IPS-NIHi11 (cell line): ENCODE data around the gene IL13.
"Not testable (repeated sequence)": the region's sequence is repeated elsewhere in the genome, so short reads cannot be mapped to it uniquely, and the experiment has no call there.

Experiments used
- DNase-seq: peaks from one replicate; pipeline ENCODE4 v3.0.0; 2012; ENCODE audit warnings: mixed read lengths, low spot score

Gene IL13

GRCh38 chr5:132688536-132689339 is 30.8 kb downstream of the IL13 start:
- DNase-seq = no peak

- no peak for DNase-seq
These were observed 31.5 kb downstream of the IL13 start for GRCh38 chr5:132689513-132689912.

- DNase-seq = no peak
These were observed 32.2 kb downstream of the IL13 start for GRCh38 chr5:132690156-132690555.

- not testable (repeated sequence) for DNase-seq
These were observed 34.0 kb downstream of the IL13 start for GRCh38 chr5:132691755-132692631.

GRCh38 chr5:132692632-132692967 is 34.6 kb downstream of the IL13 start:
- no peak for DNase-seq

- DNase-seq = no peak
These were observed 38.0 kb downstream of the IL13 start for GRCh38 chr5:132695956-132696355.

GRCh38 chr5:132704875-132705274 is 46.9 kb downstream of the IL13 start:
- DNase-seq = no peak

GRCh38 chr5:132708645-132709044 is 50.7 kb downstream of the IL13 start:
- DNase-seq = no peak
